Kidney (tissue), 14 donors: ENCODE results near the gene CAV1. TPM values are rescaled to one million over a fixed set of nuclear protein-coding genes. Genes with fewer than 3 reads are reported as not detected.
A peak's percentile ranks its signal among the peaks of the same experiment; 100 is the strongest.

Experiments
- DNase-seq, 5 donors: peaks; one replicate each; pipeline ENCODE4 v3.0.0-alpha.2; 2013 to 2020
- FAIRE-seq: peaks from 2 replicates; lab custom pipeline; 2012; peaks lifted over from hg19 to GRCh38; lab: Jason Lieb, UNC
- H3K27ac ChIP-seq, 2 donors: one replicate each; pipeline ENCODE4 v1.7.0; 2013; ENCODE audit warnings: low read depth in 2 of 2, low read length in 2 of 2, inconsistent platforms in 1 of 2
- H3K27me3 ChIP-seq: one replicate; pipeline ENCODE4 v1.7.1; 2013; ENCODE audit warnings: low read length, inconsistent platforms; ENCODE audit not compliant: control insufficient read depth, insufficient read depth
- H3K36me3 ChIP-seq, 3 donors: one replicate each; pipeline versions ENCODE4 v1.7.0 to v1.7.1; 2013; ENCODE audit warnings: low read length in 3 of 3, control low read depth in 1 of 3, inconsistent platforms in 1 of 3; ENCODE audit not compliant: insufficient read depth in 3 of 3, control insufficient read depth in 2 of 3
- H3K4me1 ChIP-seq, 3 donors: one replicate each; pipeline versions ENCODE4 v1.7.0 to v1.7.1; 2013; ENCODE audit warnings: low read length in 3 of 3, inconsistent platforms in 1 of 3, low read depth in 1 of 3; ENCODE audit not compliant: control insufficient read depth in 2 of 3, insufficient read depth in 2 of 3
- H3K4me3 ChIP-seq, 3 donors: one replicate each; pipeline versions ENCODE4 v1.7.0 to v1.8.1; 2013; ENCODE audit warnings: low read length in 3 of 3, control low read depth in 1 of 3, inconsistent platforms in 1 of 3
- H3K9ac ChIP-seq, 3 donors: one replicate each; pipeline versions ENCODE4 v1.7.0 to v1.7.1; 2013; ENCODE audit warnings: low read length in 3 of 3, control low read depth in 1 of 3, inconsistent platforms in 1 of 3
- H3K9me3 ChIP-seq, 3 donors: one replicate each; pipeline versions ENCODE4 v1.7.0 to v1.7.1; 2013; ENCODE audit warnings: low read length in 3 of 3, control low read depth in 1 of 3, inconsistent platforms in 1 of 3; ENCODE audit not compliant: control insufficient read depth in 2 of 3, insufficient read depth in 1 of 3
- intact Hi-C: fragments of 100-400 bp; cut with DNase I; formaldehyde crosslinking; loops from one replicate; pipeline ENCODE4 v1.11.1; 2022
- polyA plus RNA-seq: library from polyadenylated mRNA; stranded (reverse); fragments of 350-450 nt; fragmentation: Illumina TruSeq; extraction: RNeasy Lipid Tissue Mini Kit (QIAGEN cat#74804); gene quantifications from one replicate; pipeline ENCODE4 v1.2.3, GENCODE V29; 2014; ENCODE audit warnings: low read depth, low replicate concordance; ENCODE audit not compliant: insufficient read depth
- total RNA-seq: library from RNA; stranded (reverse); fragmentation: NEBNext Ultra II Directional; extraction: Animal tissue kit (Norgen Biotek cat#: 25700); gene quantifications from one replicate; pipeline ENCODE4 v1.2.1, GENCODE V29; 2021
- TF ChIP-seq, protein P1 (sequence below): IDR thresholded peaks from 3 replicates; pipeline ENCODE4 v1.5.1; 2012; ENCODE audit warnings: mild to moderate bottlenecking, moderate library complexity, borderline replicate concordance; ENCODE audit not compliant: insufficient read depth; ENCODE audit errors: extremely low read depth
- donor health status: control.
- donor health status: control.
- donor health status: control.
- donor health status: control.
- donor health status: control.
- donor health status: DM: yes; HTN: yes; CAD: no.
- donor health status: Normal renal cell carcinoma (clear cell type).

CAV1 gene
- total and polyA plus RNA-seq, 2 donors from 2014 or later: 15.7 to 67.2 TPM

DNA sequence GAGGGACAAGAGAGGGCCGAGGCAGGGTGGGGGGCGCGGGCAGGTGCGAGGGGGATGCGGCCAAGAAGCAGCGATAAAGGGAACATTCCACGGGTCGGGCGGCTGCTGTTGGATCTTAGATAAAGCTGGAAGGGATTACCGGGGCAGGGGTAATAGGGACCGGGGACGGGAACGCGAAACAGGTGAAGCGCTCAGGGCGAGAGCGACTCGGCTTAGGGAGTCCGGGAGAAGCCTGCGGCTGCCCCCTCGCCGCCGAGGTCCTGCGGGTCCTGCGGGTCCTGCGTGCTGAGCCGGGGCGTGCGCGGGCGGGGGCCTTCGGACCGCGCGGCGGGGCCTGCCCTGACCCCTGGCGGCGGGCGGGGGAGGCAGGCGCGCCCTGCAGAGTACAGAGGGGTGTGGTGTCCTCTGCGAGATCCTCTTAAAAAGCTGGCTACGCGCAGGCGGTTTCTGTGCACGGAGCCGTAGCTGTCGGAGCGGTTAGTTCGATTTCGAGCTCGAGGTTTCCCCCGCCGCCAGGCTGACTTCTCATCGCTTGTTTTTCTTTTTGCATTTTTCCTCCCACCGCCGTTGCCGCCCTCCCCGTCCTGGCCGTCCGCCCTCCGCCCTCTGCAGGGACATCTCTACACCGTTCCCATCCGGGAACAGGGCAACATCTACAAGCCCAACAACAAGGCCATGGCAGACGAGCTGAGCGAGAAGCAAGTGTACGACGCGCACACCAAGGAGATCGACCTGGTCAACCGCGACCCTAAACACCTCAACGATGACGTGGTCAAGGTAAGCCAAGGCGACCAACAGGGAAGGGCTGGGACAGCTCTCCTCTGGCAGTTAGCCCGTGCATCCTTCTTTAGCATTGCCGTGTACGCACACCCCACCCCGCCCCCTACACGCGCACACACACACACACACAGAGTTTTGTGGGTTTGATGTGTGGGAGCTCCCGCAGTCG lies 1.4 kb downstream of the CAV1 start:
- H3K9me3 ChIP-seq: no peaks in the 10 kb centered on the region
- H3K4me3 ChIP-seq: peak overlapping the region; percentile 49 to 71 (median 63)
- H3K9ac ChIP-seq: peak overlapping the region; percentile 22 to 56 (median 24)
- H3K27ac ChIP-seq: no peak overlapping the region
- peak; percentile 67 to 88 (median 73) for DNase-seq
- intact Hi-C loops: no loop called here
- TF ChIP-seq, protein P1, sequence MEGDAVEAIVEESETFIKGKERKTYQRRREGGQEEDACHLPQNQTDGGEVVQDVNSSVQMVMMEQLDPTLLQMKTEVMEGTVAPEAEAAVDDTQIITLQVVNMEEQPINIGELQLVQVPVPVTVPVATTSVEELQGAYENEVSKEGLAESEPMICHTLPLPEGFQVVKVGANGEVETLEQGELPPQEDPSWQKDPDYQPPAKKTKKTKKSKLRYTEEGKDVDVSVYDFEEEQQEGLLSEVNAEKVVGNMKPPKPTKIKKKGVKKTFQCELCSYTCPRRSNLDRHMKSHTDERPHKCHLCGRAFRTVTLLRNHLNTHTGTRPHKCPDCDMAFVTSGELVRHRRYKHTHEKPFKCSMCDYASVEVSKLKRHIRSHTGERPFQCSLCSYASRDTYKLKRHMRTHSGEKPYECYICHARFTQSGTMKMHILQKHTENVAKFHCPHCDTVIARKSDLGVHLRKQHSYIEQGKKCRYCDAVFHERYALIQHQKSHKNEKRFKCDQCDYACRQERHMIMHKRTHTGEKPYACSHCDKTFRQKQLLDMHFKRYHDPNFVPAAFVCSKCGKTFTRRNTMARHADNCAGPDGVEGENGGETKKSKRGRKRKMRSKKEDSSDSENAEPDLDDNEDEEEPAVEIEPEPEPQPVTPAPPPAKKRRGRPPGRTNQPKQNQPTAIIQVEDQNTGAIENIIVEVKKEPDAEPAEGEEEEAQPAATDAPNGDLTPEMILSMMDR: peak; percentile 63
- FAIRE-seq: no peak
- peaks cover 19% of the 10 kb centered on the region for H3K27me3 ChIP-seq
- no peaks in the 10 kb centered on the region for H3K36me3 ChIP-seq
- H3K4me1 ChIP-seq: peaks cover 0 to 8% (median 0%) of the 10 kb centered on the region in 3 donors

DNA sequence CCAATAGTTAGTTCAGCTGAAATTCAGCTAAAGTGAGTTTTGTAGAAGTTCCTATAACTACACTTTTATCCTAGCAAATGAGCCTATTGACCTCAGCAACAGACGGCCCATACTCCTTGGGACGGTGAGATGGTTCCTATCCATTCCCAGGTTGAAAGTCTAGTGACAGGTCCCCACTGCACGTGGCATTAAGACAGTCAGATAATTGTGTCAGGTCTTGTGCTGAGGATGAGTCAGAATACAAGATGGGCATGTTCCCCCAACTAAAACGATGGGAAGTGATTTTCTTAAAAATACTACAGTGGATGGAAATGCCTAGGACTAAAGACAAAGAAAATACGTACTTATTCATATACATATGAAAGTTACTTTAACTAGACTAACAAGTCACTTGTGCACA lies 2.1 kb downstream of the CAV1 start:
- Histone ChIP-seq H3K9me3 (no peaks in the 10 kb centered on the region), H3K27ac (no peak overlapping the region), H3K9ac (no peak overlapping the region), H3K4me1 (peaks cover 0 to 8% (median 0%) of the 10 kb centered on the region in 3 donors), H3K36me3 (no peaks in the 10 kb centered on the region), H3K4me3 (peak overlapping the region in 1 of 3 donors; percentile 71), H3K27me3 (peaks cover 19% of the 10 kb centered on the region)
- FAIRE-seq: no peak
- intact Hi-C loops: no loop called here
- TF ChIP-seq, protein P1: no peak
- no peak for DNase-seq

DNA sequence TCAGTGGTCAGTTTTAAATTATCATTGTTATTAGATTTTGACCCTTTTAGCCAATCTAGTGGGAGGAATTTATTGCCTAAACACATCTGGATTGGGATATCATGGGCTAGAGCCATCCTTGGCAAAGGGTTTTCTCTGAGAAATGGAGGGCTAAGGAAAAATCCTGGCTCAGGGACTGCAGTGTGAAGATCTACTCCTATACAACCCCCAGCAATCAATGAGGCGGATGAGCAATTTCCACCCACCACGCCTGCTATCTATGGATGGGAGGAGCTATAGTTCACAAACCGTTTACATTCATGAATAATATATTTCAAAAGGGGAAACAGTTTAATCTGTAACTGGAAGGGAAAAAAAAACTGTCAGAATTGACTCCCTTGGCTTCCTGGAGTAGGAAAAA lies 2.7 kb downstream of the CAV1 start:
- no peak for FAIRE-seq

More for the DNA sequence above, 2.7 kb downstream of the CAV1 start:
- Histone ChIP-seq H3K9me3 (no peaks in the 10 kb centered on the region), H3K27ac (no peak overlapping the region), H3K9ac (no peak overlapping the region), H3K4me1 (peaks cover 0 to 8% (median 0%) of the 10 kb centered on the region in 3 donors), H3K4me3 (no peak overlapping the region), H3K27me3 (peaks cover 19% of the 10 kb centered on the region), H3K36me3 (no peaks in the 10 kb centered on the region)
- intact Hi-C loops: no loop called here
- DNase-seq: no peak
- TF ChIP-seq, protein P1: no peak
